Ascending aorta (tissue), 2 donors: ENCODE data around the gene INPP5A. TPM values are rescaled to one million over a fixed set of nuclear protein-coding genes. Genes with fewer than 3 reads are reported as not detected.

Source experiments
- DNase-seq, 2 donors: peaks; one replicate each; pipeline ENCODE4 v3.0.0-alpha.2; 2019; ENCODE audit warnings: low spot score in 2 of 2
- H3K27ac ChIP-seq, 2 donors: fragments of 200-600 bp; sonication (generic); one replicate each; pipeline ENCODE4 v1.5.1; 2016 to 2017; ENCODE audit warnings: mild to moderate bottlenecking in 1 of 2
- H3K27me3 ChIP-seq: fragments of 200-600 bp; sonication (generic); one replicate; pipeline ENCODE4 v1.5.1; 2017
- H3K36me3 ChIP-seq, 2 donors: fragments of 200-600 bp; sonication (generic); one replicate each; pipeline ENCODE4 v1.5.1; 2016
- H3K4me1 ChIP-seq, 2 donors: fragments of 200-600 bp; sonication (generic); one replicate each; pipeline ENCODE4 v1.5.1; 2016 to 2017; ENCODE audit warnings: mild to moderate bottlenecking in 1 of 2
- H3K4me3 ChIP-seq, 2 donors: fragments of 200-600 bp; sonication (generic); one replicate each; pipeline ENCODE4 v1.5.1; 2016 to 2017; ENCODE audit warnings: mild to moderate bottlenecking in 1 of 2
- H3K9me3 ChIP-seq, 2 donors: fragments of 200-600 bp; sonication (generic); one replicate each; pipeline ENCODE4 v1.5.1; 2016
- CTCF ChIP-seq, 3 experiments: fragments of 200-600 bp in 2 of 3; fragments of 450-650 bp in 1 of 3; sonication (generic) in 2 of 3; IDR thresholded peaks; one replicate each; pipeline ENCODE4 v1.5.1; 2016 to 2019; ENCODE audit warnings: antibody characterized with exemption in 3 of 3, mild to moderate bottlenecking in 1 of 3, moderate library complexity in 1 of 3
- intact Hi-C: fragments of 100-400 bp; cut with DNase I; formaldehyde crosslinking; loops from one replicate; pipeline ENCODE4 v1.15.1; 2023
- total RNA-seq: library from RNA; depleted of rRNA; stranded (reverse); fragments of >200 nt; gene quantifications from one replicate; pipeline ENCODE4 v1.1.0, GENCODE V29; 2016

The INPP5A gene
- total RNA-seq, 1 donor from 2014 or later = 81.2 TPM

DNA sequence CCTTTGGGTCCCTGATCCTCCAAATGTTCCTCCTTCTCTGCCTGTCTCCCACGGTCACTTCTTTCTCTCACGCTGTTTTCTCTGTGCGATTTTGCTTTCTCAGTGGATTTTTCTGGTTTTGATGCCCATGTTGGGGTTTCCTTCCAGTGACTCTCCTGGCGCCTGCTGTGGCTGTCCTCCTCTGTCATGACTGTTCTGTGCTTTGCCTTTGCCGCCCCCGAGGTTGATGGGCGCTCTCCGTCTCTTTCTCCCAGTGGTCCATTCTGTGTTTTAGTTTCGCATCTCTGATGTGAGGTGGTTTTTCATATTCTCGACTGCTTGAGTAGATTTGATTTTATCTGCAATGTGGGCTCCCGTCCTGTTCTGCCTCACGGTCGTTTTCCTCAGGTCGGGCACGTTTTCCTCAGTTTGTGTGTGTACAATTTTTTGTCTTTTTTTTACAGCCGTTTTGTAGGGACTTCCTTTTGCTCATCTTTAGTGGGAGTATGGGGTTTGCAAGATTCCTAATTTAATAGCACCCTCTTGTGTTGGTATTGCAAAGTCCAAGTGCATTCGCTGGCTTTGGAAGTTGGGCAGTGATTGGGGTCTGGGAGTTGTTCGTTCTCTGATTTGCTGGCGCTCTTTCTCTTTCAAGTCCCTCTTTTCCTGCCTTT is 100.0 kb downstream of the INPP5A start:
- H3K36me3 ChIP-seq = no peaks in the 10 kb centered on the region
- DNase-seq = peak in 1 of 2 donors; percentile 62
- H3K4me1 ChIP-seq = peaks cover 15 to 38% of the 10 kb centered on the region in 2 donors
- no peaks in the 10 kb centered on the region for H3K27me3 ChIP-seq
- no peaks in the 10 kb centered on the region for H3K9me3 ChIP-seq
- intact Hi-C loops = loop anchor here (1.0 kb wide), 3 partner anchors 100 to 179 kb away; partner anchors contain the start of gene INPP5A
- H3K27ac ChIP-seq = peak overlapping the region; percentile 45 to 50
- peak; percentile 62 to 81 (median 68) for TF ChIP-seq CTCF (IDR thresholded peaks at IDR 0.05)
- H3K4me3 ChIP-seq = no peak overlapping the region

GRCh38 chr10:132638130-132638515 is 100.5 kb downstream of the INPP5A start:
- DNase-seq = peak in 1 of 2 donors; percentile 54
- Histone ChIP-seq H3K4me3 (no peak overlapping the region), H3K4me1 (peaks cover 10 to 34% of the 10 kb centered on the region in 2 donors), H3K9me3 (no peaks in the 10 kb centered on the region), H3K27me3 (no peaks in the 10 kb centered on the region), H3K27ac (no peak overlapping the region), H3K36me3 (no peaks in the 10 kb centered on the region)
- TF ChIP-seq CTCF (IDR thresholded peaks at IDR 0.05) = peak in 1 of 3 experiments; percentile 2
- intact Hi-C loops = loop anchor here (1.0 kb wide), 2 partner anchors 130 to 180 kb away; no protein-coding TSS in a partner anchor

DNA sequence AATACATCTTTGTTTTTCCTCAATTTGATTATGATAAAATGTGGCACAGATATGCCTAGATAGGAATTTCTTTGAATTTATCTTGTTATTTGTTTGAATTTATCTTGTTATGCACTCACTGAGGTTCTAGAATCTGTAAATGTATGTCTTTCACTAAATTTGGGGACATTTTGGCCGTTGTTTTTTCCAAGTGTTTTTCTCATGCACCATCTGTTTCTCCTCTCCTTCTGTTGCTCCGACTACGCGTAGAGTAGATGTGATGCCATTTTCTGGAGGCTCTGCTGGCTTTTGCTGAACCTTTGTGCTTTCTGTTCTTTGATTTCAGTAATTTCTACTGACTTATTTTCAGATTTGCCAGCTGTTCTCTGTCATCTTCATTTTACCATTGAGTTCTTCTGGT is 101.9 kb downstream of the INPP5A start:
- no peak for DNase-seq
- H3K27me3 ChIP-seq = no peaks in the 10 kb centered on the region
- no peaks in the 10 kb centered on the region for H3K36me3 ChIP-seq
- H3K27ac ChIP-seq = no peak overlapping the region
- no peak for TF ChIP-seq CTCF (IDR thresholded peaks at IDR 0.05)
- H3K9me3 ChIP-seq = no peaks in the 10 kb centered on the region
- H3K4me1 ChIP-seq = peaks cover 6 to 22% of the 10 kb centered on the region in 2 donors
- H3K4me3 ChIP-seq = no peak overlapping the region
- intact Hi-C loops = no loop called here

DNA sequence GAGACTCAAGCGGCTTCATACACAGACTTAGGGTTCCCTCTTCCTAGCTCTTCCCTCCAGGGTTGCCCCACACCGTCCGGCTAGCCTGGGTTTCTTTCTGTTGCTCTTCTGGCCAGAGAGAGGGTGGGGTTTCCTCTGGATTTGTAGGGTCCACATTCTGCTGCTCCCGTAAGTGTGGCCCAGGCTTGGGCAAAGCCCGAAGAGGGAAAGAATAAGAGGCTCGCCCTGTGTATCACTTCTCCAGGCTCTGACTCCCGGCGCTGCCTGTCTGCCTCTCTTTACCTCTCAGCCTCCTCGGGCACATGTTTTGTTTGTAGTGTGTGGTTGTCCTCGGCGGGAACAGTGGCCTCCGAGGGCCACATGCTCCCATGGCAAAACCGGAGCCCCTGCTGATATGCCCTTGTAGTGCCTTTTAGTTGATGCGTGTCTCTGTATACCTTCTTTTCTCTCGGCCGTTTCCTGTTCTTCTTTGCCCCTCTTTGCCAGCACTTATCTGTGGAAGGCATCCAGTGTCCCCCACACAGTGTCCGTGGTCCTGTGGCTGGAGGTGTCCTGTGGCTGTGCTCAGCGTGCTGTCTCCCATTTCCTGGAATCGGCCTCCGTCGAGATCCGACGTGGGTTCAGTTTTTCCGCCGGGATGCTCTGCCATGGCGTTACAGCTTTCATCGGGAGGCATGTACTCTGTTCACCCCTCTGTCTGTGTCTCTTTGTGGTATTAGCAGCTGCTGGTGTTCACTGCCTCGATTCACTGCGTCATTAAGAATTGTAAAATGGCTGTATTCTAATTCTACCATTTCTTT is 102.9 kb downstream of the INPP5A start:
- Histone ChIP-seq H3K4me1 (peaks cover 0 to 14% of the 10 kb centered on the region in 2 donors), H3K27ac (no peak overlapping the region), H3K4me3 (no peak overlapping the region), H3K27me3 (no peaks in the 10 kb centered on the region), H3K9me3 (no peaks in the 10 kb centered on the region), H3K36me3 (no peaks in the 10 kb centered on the region)
- intact Hi-C loops = loop anchor here (10.0 kb wide), 1 partner anchor 416 kb away; no protein-coding TSS in a partner anchor
- TF ChIP-seq CTCF (IDR thresholded peaks at IDR 0.05) = no peak
- peak; percentile 4 to 46 for DNase-seq

GRCh38 chr10:132641401-132641800 is 103.8 kb downstream of the INPP5A start:
- peaks cover 5 to 8% of the 10 kb centered on the region in 2 donors for H3K36me3 ChIP-seq
- H3K27me3 ChIP-seq = no peaks in the 10 kb centered on the region
- intact Hi-C loops = loop anchor here (10.0 kb wide), 1 partner anchor 417 kb away; no protein-coding TSS in a partner anchor
- TF ChIP-seq CTCF (IDR thresholded peaks at IDR 0.05) = no peak
- no peak for DNase-seq
- no peak overlapping the region for H3K27ac ChIP-seq
- no peak overlapping the region for H3K4me3 ChIP-seq
- peaks cover 0 to 11% of the 10 kb centered on the region in 2 donors for H3K4me1 ChIP-seq
- H3K9me3 ChIP-seq = no peaks in the 10 kb centered on the region
